ENCODE results near the gene SMIM27. TPM values are rescaled to one million over a fixed set of nuclear protein-coding genes. Genes with fewer than 3 reads are reported as not detected.
A peak's percentile ranks its signal among the peaks of the same experiment; 100 is the strongest.
"Not testable (repeated sequence)": the region's sequence is repeated elsewhere in the genome, so short reads cannot be mapped to it uniquely, and the experiment has no call there.

The SMIM27 gene
- polyA plus RNA-seq, 3 donors: 14.7 to 18.0 (median 17.0) TPM

GRCh38 chr9:32548213-32548612 is 3.9 kb upstream of the SMIM27 start:
- not testable (repeated sequence) for DNase-seq (ENCODE audit: extremely low read depth in 1 of 11, low read depth in 9 of 11, low spot score in 4 of 11)

- peak in 6 of 11 donors; percentile 15 to 42 (median 35) for DNase-seq (ENCODE audit: extremely low read depth in 1 of 11, low read depth in 9 of 11, low spot score in 4 of 11)
Observed at GRCh38 chr9:32550150-32550561, 2.0 kb upstream of the SMIM27 start.

- peak; percentile 90 to 96 (median 95) for DNase-seq (ENCODE audit: extremely low read depth in 1 of 11, low read depth in 9 of 11, low spot score in 4 of 11)
Observed at GRCh38 chr9:32550562-32551275, 1.4 kb upstream of the SMIM27 start.

- DNase-seq (ENCODE audit: extremely low read depth in 1 of 11, low read depth in 9 of 11, low spot score in 4 of 11): peak in 6 of 11 donors; percentile 16 to 45 (median 32)
Observed at GRCh38 chr9:32551276-32552051, 663 bp upstream of the SMIM27 start.

- DNase-seq (ENCODE audit: extremely low read depth in 1 of 11, low read depth in 9 of 11, low spot score in 4 of 11): no peak
Observed at GRCh38 chr9:32554107-32554506, 2.0 kb downstream of the SMIM27 start.

GRCh38 chr9:32554591-32554990 is 2.5 kb downstream of the SMIM27 start:
- DNase-seq (ENCODE audit: extremely low read depth in 1 of 11, low read depth in 9 of 11, low spot score in 4 of 11): no peak

- no peak for DNase-seq (ENCODE audit: extremely low read depth in 1 of 11, low read depth in 9 of 11, low spot score in 4 of 11)
Observed at GRCh38 chr9:32558408-32558934, 6.3 kb downstream of the SMIM27 start.

GRCh38 chr9:32565967-32566366 is 13.8 kb downstream of the SMIM27 start:
- DNase-seq (ENCODE audit: extremely low read depth in 1 of 11, low read depth in 9 of 11, low spot score in 4 of 11): no peak

- DNase-seq (ENCODE audit: extremely low read depth in 1 of 11, low read depth in 9 of 11, low spot score in 4 of 11): no peak
Observed at GRCh38 chr9:32566770-32567169, 14.6 kb downstream of the SMIM27 start.

GRCh38 chr9:32570262-32570661 is 18.1 kb downstream of the SMIM27 start:
- DNase-seq (ENCODE audit: extremely low read depth in 1 of 11, low read depth in 9 of 11, low spot score in 4 of 11): no peak

GRCh38 chr9:32571969-32572899 is 20.1 kb downstream of the SMIM27 start:
- DNase-seq (ENCODE audit: extremely low read depth in 1 of 11, low read depth in 9 of 11, low spot score in 4 of 11): peak in 8 of 11 donors; percentile 33 to 77 (median 56)

GRCh38 chr9:32572900-32573523 is 20.9 kb downstream of the SMIM27 start, which contains the start of gene NDUFB6:
TSS of gene NDUFB6 (minus strand) at chr9:32573159. CDS start at chr9:32573060, 99 bp downstream.
- peak; percentile 85 to 95 (median 92) for DNase-seq (ENCODE audit: extremely low read depth in 1 of 11, low read depth in 9 of 11, low spot score in 4 of 11)

- DNase-seq (ENCODE audit: extremely low read depth in 1 of 11, low read depth in 9 of 11, low spot score in 4 of 11): no peak
Observed at GRCh38 chr9:32573821-32574220, 21.7 kb downstream of the SMIM27 start.

GRCh38 chr9:32574858-32575257 is 22.7 kb downstream of the SMIM27 start:
- DNase-seq (ENCODE audit: extremely low read depth in 1 of 11, low read depth in 9 of 11, low spot score in 4 of 11): no peak

- DNase-seq (ENCODE audit: extremely low read depth in 1 of 11, low read depth in 9 of 11, low spot score in 4 of 11): no peak
Observed at GRCh38 chr9:32577316-32577715, 25.2 kb downstream of the SMIM27 start.

GRCh38 chr9:32578976-32579375 is 26.8 kb downstream of the SMIM27 start:
- no peak for DNase-seq (ENCODE audit: extremely low read depth in 1 of 11, low read depth in 9 of 11, low spot score in 4 of 11)

- DNase-seq (ENCODE audit: extremely low read depth in 1 of 11, low read depth in 9 of 11, low spot score in 4 of 11): peak in 9 of 11 donors; percentile 18 to 56 (median 40)
Observed at GRCh38 chr9:32579706-32580331, 27.7 kb downstream of the SMIM27 start.

Measured in renal cortex interstitium (tissue), 11 donors.